NCI-H187 treated with DMSO at 0.1 percent for 48 hours (cell line): ENCODE results near the gene NHSL2.
"Not testable (repeated sequence)": the region's sequence is repeated elsewhere in the genome, so short reads cannot be mapped to it uniquely, and the experiment has no call there.

ENCODE experiments used
- DNase-seq: peaks from one replicate; lab custom pipeline; 2025; lab: John Stamatoyannopoulos, UW

Gene NHSL2

GRCh38 chrX:71923516-71923915 is 12.9 kb downstream of the NHSL2 start:
- DNase-seq = no peak

- no peak for DNase-seq
Measured at GRCh38 chrX:71927040-71927439, 16.4 kb downstream of the NHSL2 start.

GRCh38 chrX:71928856-71929255 is 18.2 kb downstream of the NHSL2 start:
- no peak for DNase-seq

GRCh38 chrX:71930298-71930697 is 19.7 kb downstream of the NHSL2 start:
- DNase-seq = no peak

GRCh38 chrX:71935476-71935875 is 24.8 kb downstream of the NHSL2 start:
- DNase-seq = no peak

GRCh38 chrX:71936632-71937031 is 26.0 kb downstream of the NHSL2 start:
- DNase-seq = no peak

GRCh38 chrX:71938371-71938770 is 27.7 kb downstream of the NHSL2 start:
- DNase-seq = no peak

- DNase-seq = no peak
Measured at GRCh38 chrX:71941145-71941544, 30.5 kb downstream of the NHSL2 start.

- DNase-seq = no peak
Measured at GRCh38 chrX:71941776-71942175, 31.1 kb downstream of the NHSL2 start.

GRCh38 chrX:71944369-71944768 is 33.7 kb downstream of the NHSL2 start:
- no peak for DNase-seq

- DNase-seq = no peak
Measured at GRCh38 chrX:71945237-71945805, 34.7 kb downstream of the NHSL2 start.

GRCh38 chrX:71949363-71949762 is 38.7 kb downstream of the NHSL2 start:
- DNase-seq = no peak

GRCh38 chrX:71949844-71950445 is 39.3 kb downstream of the NHSL2 start:
- no peak for DNase-seq

- no peak for DNase-seq
Measured at GRCh38 chrX:71953391-71953790, 42.7 kb downstream of the NHSL2 start.

- no peak for DNase-seq
Measured at GRCh38 chrX:71953946-71954345, 43.3 kb downstream of the NHSL2 start.

GRCh38 chrX:71954458-71954857 is 43.8 kb downstream of the NHSL2 start:
- no peak for DNase-seq

- DNase-seq = no peak
Measured at GRCh38 chrX:71955530-71956120, 45.0 kb downstream of the NHSL2 start.

GRCh38 chrX:71958281-71958675 is 47.6 kb downstream of the NHSL2 start:
- no peak for DNase-seq

- DNase-seq = not testable (repeated sequence)
Measured at GRCh38 chrX:71964184-71964583, 53.5 kb downstream of the NHSL2 start.

- DNase-seq = no peak
Measured at GRCh38 chrX:71974916-71975315, 64.3 kb downstream of the NHSL2 start.

GRCh38 chrX:71976753-71977152 is 66.1 kb downstream of the NHSL2 start:
- DNase-seq = no peak

GRCh38 chrX:71978164-71978563 is 67.5 kb downstream of the NHSL2 start:
- DNase-seq = no peak

- DNase-seq = no peak
Measured at GRCh38 chrX:71989768-71990426, 79.3 kb downstream of the NHSL2 start.
